Measurements from ENCODE around the gene RASA3.
"Not testable (repeated sequence)": the region's sequence is repeated elsewhere in the genome, so short reads cannot be mapped to it uniquely, and the experiment has no call there.

RASA3 gene

DNA sequence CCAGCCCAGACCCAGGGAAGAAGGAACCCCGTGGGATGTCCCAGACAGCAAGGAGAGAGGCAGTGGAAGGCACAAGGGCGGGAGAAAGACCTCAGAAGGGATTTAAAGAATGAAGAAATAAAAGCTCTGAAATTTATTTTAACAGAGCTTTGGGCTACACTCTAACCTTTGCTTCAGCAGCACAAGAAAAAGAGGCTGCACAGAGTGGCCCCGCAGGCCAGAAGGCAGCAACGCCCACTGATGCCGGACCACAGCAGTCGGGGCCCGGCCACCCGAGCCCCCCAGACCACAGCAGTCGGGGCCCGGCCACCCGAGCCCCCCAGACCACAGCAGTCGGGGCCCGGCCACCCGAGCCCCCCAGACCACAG is 33.8 kb downstream of the RASA3 start:
- DNase-seq, result not testable (repeated sequence)

DNA sequence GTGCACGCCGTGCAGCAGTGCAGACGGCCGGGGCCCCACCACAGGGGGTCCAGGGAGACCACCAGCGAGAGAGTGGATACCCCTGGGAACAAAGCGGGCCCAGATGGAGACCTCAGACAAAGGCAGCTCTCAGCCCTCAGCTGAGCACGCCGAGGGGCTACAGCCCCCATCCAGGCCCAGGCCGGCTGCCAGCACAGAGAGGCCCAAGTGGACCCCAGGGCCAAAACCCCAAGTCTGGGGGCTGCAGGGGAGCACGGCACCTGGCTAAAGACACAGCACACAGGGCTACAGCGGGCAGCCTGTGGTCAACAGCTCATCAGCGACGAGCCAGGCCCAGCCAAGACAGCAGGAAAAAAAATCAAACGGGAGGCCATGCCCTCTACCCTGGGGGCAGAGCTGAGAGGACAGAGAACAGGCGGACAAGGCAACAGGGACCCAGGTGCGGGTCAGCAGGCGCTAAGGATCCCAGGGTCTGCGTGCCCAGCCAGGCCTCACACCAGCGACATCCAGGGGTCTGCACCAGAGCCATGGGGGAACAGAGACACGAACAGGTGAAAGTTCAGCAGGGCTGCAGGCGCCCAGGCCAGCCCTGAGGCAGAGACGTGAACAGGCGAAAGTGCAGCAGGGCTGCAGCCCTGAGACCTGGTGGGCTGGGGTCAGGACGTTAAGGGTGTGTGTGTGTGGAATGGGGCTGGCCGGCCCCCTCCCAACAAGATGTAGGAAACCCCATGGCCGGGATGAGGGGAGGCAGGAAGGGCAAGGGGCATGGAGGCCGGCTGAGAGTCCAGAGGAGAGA is 34.3 kb downstream of the RASA3 start:
- no peak for DNase-seq

DNA sequence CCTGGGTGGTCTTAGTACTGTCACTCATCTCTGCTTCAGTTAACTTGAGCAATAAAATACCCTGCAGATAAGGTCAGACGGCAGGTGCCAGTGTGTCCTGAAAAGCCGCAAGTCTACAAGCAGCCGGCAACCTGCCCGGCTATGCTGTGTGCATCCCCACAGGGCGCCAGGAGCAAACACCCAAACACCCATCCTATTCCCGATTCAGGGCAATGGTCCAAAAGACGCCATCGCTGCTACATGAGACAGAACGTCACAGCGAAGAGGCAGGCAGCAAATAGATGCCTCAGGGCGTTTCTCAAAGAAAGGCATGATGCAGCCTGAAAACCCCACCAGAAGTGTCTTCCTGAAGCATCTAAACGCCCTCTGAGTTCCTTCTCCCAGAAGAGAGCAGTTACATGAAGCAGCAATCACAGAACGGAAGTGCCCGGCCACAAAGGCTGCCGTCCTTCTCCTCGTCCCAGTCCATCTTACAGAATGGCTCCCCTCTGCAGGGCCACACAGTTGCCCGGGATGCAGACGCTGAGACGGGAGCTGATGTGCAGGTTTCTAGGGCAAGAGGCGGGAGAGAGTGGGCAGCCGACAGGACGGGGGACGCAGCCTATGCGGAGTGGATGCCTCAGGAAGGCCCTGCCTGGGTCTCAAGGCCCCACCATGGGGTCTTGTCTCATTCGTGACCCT is 35.1 kb downstream of the RASA3 start:
- DNase-seq, result no peak

DNA sequence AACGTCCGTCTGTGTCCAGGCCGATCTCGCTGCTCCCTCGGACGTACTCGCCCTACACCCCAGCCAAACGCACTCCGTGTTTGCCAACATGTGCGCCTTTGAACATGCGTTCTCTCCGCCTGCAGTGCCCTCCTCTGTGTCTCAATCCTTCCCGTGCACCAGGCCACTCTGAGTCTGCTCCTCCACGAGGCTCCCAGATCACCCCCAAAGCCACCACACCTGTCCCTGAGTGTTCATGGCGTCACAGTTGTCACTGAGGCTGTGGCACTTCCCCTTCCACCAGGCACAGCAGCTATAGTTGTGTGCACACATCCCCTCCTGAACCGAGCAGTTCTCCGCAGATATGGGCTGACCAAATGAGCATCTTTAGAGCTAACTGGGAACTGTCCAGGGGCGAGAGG is 35.6 kb downstream of the RASA3 start:
- no peak for DNase-seq

DNA sequence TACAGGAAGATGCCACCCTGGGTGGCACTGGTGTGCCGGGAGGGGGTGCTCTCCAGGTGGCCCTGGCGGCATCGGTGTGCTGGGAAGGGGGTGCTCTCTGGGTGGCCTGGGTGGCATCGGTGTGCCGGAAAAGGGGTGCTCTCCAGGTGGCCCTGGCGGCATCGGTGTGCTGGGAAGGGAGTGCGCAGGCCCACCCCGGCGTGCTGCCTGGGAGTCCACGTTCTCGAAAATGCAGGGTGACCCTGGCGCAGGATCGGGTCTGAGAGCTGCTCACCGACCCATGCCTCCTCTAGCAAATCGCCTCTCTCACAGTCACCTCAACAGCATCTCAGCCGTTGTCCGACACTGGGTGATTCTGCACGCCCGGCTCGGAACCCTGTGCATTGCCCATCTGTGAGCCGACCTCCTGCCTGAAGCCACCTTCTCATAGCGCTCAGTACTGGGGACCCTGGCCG is 36.4 kb downstream of the RASA3 start:
- DNase-seq, result no peak

DNA sequence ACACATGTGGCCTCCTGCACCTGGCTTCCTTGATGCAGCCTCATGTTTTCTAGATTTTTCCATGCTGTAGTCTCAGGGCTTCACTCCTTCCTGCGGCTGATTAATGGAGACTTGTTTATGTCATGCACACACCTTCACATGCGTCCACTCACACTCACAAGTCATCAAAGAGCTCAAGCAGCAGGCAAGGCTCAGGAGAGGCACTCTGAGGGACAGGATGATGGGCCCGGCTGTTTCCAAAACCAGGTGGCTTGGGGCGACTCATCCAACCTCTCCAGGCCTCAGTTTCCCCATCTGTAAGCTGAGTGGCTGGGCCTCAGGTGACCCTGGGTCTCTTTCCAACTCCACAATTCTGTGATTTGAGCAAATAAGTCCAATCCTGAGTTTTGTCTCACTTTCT is 36.9 kb downstream of the RASA3 start:
- DNase-seq, result no peak

DNA sequence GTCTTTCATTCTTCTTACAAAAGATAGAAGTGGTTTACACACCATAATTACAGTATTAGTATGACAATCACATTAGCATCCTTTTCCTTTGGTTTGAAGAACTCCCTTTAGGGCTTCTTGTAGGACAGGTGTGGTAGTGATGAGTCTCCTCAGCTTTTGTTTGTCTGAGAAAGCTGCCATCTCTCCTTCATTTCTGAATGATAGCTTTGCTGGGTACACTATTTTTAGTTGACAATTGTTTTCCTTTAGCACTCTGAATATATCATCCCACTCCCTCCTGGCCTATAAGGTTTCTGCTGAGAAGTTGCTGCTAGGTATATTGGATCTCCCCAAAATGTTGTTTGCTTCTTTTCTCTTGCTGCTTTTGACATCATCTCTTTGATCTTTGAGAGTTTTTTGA is 39.3 kb downstream of the RASA3 start:
- DNase-seq, result no peak

DNA sequence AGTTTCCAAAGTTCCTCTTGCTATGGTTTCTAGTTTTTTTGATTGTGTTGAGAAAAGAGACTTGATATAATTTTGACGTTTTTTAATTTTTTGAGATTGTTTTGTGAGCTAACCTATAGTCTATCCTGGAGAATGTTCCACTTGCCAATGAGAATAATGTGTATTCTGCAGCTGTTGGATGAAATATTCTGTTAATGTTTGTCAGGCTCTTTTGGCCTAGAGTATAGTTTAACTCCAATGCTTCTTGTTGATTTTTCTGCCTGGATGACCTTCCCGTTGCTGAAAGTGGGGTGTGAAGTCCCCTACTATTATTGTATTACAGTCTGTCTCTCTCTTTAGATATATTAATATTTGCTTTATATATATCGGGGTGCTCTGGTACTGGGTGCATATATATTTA is 40.0 kb downstream of the RASA3 start:
- DNase-seq, result no peak

DNA sequence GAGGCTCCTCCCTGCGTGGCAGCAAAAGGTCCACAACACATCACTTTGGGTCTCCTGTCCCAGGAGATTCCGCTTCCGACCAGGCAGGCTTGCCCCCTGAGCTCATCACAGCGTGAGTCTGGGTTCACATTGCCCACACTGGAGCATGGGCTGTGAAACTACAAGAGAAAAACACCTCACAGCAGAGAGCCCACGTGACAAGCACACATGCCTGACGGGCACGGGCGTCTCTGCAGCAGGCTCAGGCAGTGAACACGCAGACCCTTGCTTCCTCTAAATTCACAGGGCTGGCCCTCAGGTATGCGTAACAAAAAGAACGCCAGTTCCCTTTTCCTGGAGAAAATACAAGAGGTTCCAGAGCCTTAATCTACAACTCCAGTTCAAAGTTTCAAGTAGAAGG is 41.9 kb downstream of the RASA3 start:
- DNase-seq, result no peak

DNA sequence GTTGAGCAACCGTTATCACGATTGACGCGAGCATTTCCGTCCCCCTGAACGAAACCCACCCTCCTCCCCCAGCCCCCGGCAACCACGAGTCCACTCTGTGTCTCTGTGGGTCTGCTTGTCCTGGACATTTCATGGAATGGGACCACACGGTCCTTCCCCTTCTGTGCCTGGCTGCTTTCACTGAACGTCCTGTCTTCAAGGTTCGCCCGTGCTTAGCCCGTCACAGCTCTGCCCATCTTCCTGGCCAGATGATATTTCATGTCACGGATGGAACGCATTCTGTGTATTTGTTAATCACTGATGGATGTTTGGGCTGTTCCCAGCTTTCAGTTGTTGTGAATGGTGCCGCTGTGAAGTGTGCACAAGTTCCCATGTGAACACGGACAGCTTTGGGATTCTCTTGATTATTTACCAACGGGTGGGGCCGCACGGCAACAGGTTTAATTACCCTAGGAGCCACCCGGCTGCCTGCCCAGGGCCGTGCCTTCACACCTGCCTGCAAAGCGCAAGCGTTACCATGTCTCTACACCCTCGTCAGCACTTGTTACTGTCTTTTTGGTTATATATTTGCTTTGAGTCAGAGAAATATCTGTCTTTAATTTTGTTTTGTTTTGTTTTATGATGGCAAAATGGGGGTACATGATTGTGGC is 42.5 kb downstream of the RASA3 start:
- no peak for DNase-seq

DNA sequence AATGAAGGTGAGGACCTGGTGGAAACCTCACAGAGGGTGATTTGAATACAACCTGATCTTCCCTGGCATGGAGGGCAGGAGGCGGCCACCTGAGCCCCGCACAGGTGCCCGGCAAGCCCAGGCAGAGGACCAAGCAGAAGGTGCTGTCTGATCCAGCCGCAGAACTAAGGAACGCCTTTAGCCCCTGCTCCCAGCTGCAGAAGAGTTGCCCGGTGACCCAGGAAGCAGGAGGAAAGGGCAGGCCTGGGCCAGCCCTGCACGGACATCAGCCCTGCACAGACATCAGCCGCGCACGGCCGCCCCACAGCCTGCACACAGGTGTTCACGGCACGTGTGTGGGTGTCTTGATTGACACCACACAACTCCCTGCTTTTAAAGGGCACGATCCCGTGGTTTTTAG is 43.1 kb downstream of the RASA3 start:
- DNase-seq, result no peak

DNA sequence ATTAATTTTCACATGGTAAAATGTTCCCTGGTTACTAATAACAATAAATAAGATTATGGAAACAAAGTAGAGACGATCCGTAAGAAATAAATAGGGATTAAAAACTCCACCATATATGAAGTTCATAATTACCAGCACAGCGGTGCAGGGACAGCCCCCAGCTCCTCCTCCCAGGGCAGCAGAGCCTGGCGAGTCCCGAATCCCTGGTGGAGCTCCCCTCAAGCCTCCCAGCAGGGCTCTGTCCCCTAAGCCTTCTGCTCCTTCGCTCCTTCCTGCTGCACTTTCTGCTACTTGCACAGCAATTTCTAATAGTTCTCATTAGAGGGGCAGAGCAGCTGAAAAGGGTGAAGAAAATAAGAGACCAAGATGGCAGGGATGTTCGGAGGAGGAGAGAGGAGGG is 43.6 kb downstream of the RASA3 start:
- DNase-seq, result no peak

DNA sequence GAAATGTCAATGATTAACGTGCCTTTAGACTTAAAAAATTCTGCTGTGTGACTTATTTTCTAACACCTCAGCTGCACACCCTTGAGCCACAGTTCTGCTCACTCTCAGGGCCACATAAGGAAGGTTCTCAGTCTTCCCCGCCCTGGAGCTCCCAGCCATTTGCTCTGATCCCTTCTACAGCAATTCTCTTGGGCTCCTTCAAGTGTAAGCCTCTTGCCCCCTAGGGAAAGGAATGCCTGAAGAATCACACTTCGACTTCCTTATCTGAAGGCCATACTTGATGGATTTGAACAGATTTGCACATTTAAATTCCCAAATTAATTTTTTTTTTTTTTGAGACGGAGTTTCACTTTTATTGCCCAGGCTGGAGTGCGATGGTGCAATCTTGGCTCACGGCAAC is 44.2 kb downstream of the RASA3 start:
- DNase-seq, result no peak

DNA sequence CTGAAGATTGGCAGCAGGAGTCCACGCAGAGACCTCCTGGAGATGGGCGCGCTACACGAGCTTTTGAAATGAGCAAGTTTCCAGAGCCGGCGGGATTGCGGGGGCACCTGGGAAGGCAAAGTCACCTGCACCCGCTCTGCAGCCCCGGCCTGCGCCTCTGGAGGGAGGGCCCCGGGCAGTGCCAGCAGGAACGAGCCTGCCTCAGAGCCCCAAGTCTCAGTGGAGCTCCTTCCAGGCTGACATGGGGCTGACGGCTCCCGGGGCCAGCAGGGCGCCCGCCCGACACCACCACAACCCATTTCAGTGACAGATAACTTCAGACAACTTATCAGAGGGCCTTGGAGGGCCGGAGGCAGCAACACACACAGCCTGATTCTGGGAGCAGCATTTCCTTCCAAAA is 45.0 kb downstream of the RASA3 start:
- DNase-seq, result no peak

DNA sequence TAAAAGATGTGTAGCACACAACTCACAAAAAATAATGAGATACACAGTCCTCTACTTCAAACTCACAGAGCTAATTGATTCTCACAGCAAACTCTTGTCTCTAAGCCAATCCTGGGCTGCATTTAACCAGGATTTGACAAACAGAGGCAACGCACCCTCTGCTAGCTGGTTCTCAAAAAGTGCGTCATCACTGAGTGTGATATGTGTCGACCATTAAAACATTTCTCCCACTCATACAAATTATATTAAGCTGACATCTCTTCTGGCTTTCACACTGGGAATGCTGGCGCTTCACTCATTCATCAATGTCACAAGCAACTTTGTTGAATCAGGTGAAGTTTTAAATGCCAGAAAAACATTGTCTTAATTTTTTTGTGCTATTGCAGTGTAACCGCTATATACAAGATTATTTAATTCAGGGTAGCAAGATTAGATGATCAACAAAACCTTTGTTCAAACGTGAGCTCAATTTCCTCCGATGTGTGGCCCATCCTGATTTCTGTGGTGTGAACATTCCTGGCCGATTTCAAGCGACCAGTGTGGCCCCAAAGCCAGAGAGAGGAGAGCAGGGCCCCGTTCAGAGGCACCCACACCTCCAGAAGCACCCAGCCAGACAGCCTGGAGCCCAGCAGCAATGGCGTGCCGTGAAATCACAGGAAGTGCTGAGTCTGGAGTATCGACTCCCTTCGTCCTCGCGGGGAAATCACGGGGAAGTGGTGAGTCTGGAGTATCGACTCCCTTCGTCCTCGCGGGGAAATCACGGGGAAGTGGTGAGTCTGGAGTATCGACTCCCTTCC is 49.4 kb downstream of the RASA3 start:
- no peak for DNase-seq

DNA sequence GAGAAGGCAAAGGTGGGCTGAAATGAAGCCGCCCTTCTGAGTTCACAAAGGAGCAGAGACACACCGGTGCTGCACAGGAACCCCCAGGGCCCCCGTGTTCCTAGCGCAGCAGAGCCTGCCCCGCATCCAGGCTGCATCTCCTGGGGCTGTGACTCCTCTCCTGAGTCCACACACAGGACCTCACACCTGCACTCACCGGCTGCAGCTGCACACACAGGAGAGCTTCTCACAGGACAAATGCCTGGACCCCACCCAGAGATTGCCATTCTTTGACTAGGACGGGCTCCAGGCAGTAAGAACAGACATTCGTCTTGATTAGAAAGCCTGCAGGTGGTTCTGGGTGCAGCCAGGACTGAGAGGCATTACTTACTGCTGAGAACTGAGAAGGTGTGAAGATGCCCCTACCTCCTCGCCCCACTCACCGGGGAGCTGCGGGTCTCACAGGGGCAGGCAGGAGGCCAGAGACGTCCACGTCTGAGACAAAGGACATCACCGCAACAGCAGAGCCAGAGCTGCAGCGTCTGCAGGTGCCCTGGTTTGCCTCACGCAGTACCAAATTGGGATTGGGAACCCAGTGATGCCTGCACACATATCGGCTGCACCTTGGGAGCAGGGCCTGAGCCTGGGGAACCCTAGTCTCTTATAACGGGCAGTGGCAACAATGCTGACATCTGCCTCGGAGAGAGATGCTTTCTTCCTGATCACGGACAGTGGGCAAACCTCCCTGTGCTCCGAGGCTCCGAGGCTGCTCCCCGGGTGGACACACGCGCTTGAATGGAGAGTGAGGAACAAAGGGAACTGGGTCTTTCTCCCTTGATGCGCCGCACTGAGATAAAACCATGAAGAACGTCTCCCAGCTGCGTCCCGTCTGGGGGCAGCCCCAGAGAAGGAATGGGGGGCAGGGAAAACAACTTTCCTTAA is 50.4 kb downstream of the RASA3 start:
- DNase-seq, result no peak

DNA sequence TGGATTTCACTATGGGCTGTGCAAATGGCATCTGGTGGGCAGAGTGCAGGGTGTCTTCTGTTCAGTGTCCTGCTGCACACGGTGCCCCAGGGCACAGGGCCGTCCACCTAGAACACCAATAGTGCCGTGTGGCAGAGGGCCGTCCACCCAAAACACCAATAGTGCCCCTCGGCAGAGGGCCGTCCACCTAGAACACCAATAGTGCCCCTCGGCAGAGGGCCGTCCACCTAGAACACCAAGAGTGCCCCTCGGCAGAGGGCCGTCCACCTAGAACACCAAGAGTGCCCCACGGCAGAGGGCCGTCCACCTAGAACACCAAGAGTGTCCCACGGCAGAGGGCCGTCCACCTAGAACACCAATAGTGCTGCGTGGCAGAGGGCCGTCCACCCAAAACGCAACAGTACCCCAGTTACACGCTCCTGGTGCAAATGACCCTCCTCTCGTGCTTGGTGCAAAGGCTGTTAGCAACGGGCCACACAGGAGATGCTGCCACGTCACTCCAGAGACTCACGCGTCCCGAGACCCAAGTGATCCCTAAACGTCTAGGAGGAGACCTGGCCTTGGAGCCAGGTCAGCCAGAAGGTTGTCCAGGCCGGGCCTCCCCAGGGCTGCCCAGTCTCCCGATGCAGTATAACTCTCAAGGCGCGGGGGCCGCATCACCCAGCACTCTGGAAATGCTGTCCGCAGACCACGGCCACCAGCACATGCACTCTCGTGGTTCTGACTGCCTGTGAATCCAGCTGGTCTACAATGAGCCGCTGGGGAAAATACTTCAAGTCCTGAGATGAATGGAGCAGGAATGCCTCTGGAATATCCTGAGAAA is 51.5 kb downstream of the RASA3 start:
- no peak for DNase-seq

DNA sequence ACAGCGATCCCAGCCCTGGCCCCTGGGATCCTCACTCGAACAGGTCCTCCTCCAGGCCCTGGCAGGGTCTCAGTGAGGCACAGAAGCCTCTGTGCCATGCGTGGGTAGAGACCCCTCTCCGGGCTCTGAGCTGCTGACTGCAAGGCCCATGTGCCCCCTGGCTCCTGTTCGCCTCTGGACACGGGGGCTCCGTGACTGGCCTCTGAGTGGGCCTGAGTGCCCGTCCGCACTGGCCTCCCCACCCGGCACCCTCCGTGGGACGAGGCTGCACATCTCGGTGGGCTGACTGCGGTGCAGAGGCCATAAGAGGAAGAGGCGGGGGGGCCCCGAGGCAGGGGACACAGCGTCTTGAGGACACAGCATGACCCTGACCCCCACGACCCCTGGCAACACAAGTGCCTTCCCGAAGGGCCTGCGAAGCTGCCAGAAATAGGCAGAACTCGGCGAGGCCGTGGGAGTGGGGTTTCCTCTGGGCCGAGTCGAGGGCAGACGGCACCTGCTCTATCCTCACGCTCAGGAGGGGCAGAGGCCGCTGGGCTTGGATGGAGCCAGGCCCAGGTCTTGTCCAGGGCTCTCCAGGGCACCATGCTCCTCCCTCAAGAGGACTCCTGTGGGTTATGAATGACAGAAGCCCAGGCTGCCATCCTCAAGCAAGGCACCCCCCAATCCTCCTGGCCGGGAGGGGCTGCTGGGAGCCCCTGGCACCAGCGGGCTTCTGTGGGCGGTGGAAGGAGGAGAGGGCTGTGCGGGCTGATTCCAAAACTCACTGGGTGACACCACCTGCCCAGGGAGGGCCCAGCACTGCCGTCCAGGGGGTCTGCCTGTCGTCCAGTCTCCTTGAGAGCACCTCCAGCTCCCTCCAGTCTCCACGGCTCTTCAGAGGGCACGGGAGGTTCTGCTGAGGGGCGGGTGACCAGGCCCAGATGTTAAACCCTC is 52.6 kb downstream of the RASA3 start:
- DNase-seq, result no peak

DNA sequence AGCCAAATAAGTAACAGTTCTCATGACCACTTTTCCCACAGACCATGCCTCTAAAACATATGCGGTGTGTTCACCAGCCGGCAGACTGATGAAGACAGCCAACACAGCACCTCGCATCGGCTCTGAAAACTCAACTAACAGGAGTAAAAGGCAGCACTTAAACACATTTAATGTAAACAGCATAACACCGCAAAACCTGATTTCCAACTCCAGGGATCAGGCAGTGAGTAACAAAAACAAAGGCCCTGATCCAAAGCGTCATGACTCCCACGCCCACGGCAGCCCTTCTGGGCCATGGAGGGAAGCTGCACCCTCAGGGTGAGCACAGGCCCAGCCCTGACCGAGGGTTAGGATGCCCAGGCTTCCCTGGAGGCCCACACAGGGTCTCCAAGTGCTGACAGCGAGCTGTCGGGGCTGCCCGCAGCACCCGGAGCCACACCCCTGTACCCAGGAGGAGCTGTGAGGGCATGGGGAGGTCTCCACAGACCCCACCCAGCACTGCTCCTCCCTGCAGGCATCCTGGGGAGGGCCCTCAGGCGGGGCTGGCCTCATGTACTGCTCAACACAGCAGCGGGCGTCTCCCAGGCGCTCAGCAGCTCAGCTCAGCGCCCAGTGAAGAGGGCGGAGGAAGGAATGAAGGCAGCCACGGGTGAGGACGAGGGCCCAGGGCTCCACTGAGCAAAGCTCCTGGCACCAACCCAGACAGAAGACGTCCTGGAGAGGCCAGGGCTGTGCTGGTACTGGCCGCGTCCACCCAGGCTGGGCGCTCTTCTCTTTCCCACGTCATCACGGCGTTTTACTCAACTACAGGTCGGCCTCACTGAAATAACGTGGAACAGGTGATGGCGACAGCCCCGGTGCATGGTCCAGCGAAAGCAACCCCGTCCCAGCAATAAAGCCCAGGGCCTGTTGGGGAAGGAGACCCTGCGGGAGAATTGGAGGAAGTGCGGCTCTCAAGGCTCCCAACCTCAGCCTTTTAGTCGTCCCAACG is 53.7 kb downstream of the RASA3 start:
- DNase-seq, result no peak
